K562 (cell line): ENCODE results near the gene NDUFA5. TPM values are rescaled to one million over a fixed set of nuclear protein-coding genes. Genes with fewer than 3 reads are reported as not detected.

Experiments
- CEBPG ChIP-seq, 3 experiments: fragments of 200-800 bp in 1 of 3; sonication (Bioruptor generic) in 1 of 3; sonication (generic) in 1 of 3; formaldehyde crosslinking in 1 of 3; IDR thresholded peaks in 2 of 3; conservative IDR thresholded peaks in 1 of 3; 2 replicates each; pipeline versions ENCODE4 v1.6.1 to v1.8.0; 2016 to 2022; ENCODE audit warnings: missing compliant biosample characterization in 2 of 3, missing genetic modification characterization in 2 of 3, mild to moderate bottlenecking in 1 of 3, missing genetic modification reagents in 1 of 3
- CEBPZ ChIP-seq: fragments of 150-350 bp; IDR thresholded peaks from 2 replicates; pipeline ENCODE4 v1.6.1; 2014; ENCODE audit warnings: low read depth, mild to moderate bottlenecking, low read length, borderline replicate concordance
- CTCFL ChIP-seq: IDR thresholded peaks from 2 replicates; pipeline ENCODE4 v1.6.1; 2011; ENCODE audit warnings: borderline replicate concordance, low read depth, mild to moderate bottlenecking, moderate library complexity, low read length; ENCODE audit not compliant: insufficient read depth, poor library complexity, severe bottlenecking
- ETV5 ChIP-seq: sonication (generic); formaldehyde crosslinking; IDR thresholded peaks from 2 replicates; pipeline ENCODE4 v1.4.0; 2020; ENCODE audit warnings: low read depth, mild to moderate bottlenecking, missing genetic modification reagents
- KDM2B ChIP-seq: fragments of 250-450 bp; sonication (Bioruptor Pico); IDR thresholded peaks from 2 replicates; pipeline ENCODE4 v1.8.0; 2021; ENCODE audit warnings: mild to moderate bottlenecking, moderate library complexity
- PTTG1 ChIP-seq: fragments of 450-650 bp; IDR thresholded peaks from 2 replicates; pipeline ENCODE4 v1.6.1; 2016; ENCODE audit warnings: low read depth, mild to moderate bottlenecking, missing genetic modification characterization, missing compliant biosample characterization
- SIN3B ChIP-seq: fragments of 450-650 bp; IDR thresholded peaks from 2 replicates; pipeline ENCODE4 v1.6.1; 2017; ENCODE audit warnings: low read depth, mild to moderate bottlenecking, moderate library complexity
- STAT5A ChIP-seq: IDR thresholded peaks from 2 replicates; pipeline ENCODE4 v1.6.1; 2012; ENCODE audit warnings: low read length, inconsistent platforms, borderline replicate concordance
- ZNF140 ChIP-seq: fragments of 250-450 bp; sonication (Bioruptor Pico); IDR thresholded peaks from 2 replicates; pipeline ENCODE4 v1.8.0; 2021; ENCODE audit warnings: moderate library complexity, mild to moderate bottlenecking, inconsistent platforms
- ZNF143 ChIP-seq: sonication (generic); formaldehyde crosslinking; IDR thresholded peaks from 2 replicates; pipeline ENCODE4 v1.9.0; 2022; ENCODE audit warnings: mild to moderate bottlenecking, missing genetic modification reagents
- ZNF778 ChIP-seq: fragments of 450-650 bp; formaldehyde crosslinking; IDR thresholded peaks from 2 replicates; pipeline ENCODE4 v1.4.0; 2020; ENCODE audit warnings: mild to moderate bottlenecking, moderate library complexity
- polyA plus RNA-seq, 8 experiments: library from polyadenylated mRNA; depleted of rRNA in 4 of 8; stranded (reverse) in 5 of 8; unstranded in 3 of 8; fragments of >200 nt; fragmentation: Nextera tagmentation in 2 of 8; fragmentation: Illumina TruSeq in 1 of 8; extraction: Ambion mirVana in 2 of 8; extraction: Trizol in 1 of 8; gene quantifications; 2 replicates each; pipeline versions ENCODE4 v1.2.1 to v1.2.3, GENCODE V29; 2011 to 2014; ENCODE audit warnings: inconsistent platforms in 1 of 8, missing spikeins in 1 of 8
- total RNA-seq, 7 experiments: library from RNA; depleted of rRNA in 6 of 7; stranded (reverse); fragments of >200 nt in 6 of 7; fragmentation: Illumina TruSeq in 2 of 7; extraction: Trizol in 2 of 7; gene quantifications; 2 replicates each; pipeline versions ENCODE4 v1.2.1 to v1.2.3, GENCODE V29; 2011 to 2021; ENCODE audit warnings: low replicate concordance in 1 of 7
- TF ChIP-seq, protein P1 (sequence below): fragments of 250-450 bp; sonication (Bioruptor Pico); IDR thresholded peaks from 2 replicates; pipeline ENCODE4 v1.5.0; 2020; ENCODE audit warnings: mild to moderate bottlenecking, borderline replicate concordance
- TF ChIP-seq, protein P2 (sequence below): fragments of 250-450 bp; sonication (Bioruptor Pico); IDR thresholded peaks from 2 replicates; pipeline ENCODE4 v1.5.0; 2021
- TF ChIP-seq, protein P3 (sequence below): fragments of 450-650 bp; IDR thresholded peaks from 2 replicates; pipeline ENCODE4 v1.7.0; 2016; ENCODE audit warnings: borderline replicate concordance

NDUFA5 gene
- total and polyA plus RNA-seq, 9 of the 15 experiments (the other 6 are each of a cell fraction or from before 2014, with no cell fraction given): 155 to 677 (median 269) TPM

DNA sequence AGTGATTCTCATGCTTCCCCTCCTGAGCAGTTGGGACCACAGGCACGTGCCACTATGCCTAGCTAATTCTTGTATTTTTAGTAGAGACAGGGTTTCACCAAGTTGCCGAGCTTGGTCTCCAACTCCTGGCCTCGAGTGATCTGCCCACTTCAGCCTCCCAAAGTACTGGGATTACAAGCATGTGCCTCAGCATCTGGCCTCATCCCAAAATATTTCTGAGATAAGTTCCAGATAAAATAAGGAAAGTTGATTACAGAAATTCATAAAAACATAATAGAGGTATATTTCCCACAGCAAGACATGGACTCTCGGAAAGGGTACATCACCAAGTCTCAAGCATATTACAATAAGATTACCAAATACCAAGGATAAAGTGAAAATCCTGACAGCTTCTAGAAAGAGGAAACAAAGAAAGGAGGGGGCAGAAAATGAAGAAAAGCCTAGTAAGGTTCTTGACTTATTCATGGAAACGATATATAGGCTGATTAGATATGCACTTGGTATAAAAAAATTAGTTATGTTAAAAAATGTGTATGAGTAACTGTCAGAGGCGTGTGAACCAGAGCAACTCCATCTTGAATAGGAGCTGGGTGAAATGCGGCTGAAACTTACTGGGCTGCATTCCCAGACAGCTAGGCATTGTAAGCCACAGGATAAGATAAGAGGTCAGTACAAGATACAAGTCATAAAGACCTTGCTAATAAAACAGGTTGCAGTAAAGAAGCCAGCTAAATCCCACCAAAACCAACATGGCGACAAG lies 58.2 kb downstream of the NDUFA5 start (continued):
- TF ChIP-seq CTCFL (no peak), CEBPG (CRISPR knock-in tag; IDR thresholded peaks at IDR 0.05) (no peak), CEBPG (tag; conservative IDR thresholded peaks at IDR 0.05 in 1 of 2, IDR thresholded peaks at IDR 0.05 in 1 of 2) (peak in 1 of 2 experiments; percentile 5; a peak in 1 of 4 replicates), ZNF778 (no peak), ZNF140 (CRISPR knock-in tag) (peak; percentile 78; the same call in 1 of the 2 replicates), SIN3B (no peak), ZNF143 (CRISPR knock-in tag) (no peak), PTTG1 (tag) (peak; percentile 94), ETV5 (CRISPR knock-in tag) (no peak), STAT5A (no peak), CEBPZ (no peak), KDM2B (CRISPR knock-in tag) (no peak; the same call in 1 of the 2 replicates)
- TF ChIP-seq, protein P1, sequence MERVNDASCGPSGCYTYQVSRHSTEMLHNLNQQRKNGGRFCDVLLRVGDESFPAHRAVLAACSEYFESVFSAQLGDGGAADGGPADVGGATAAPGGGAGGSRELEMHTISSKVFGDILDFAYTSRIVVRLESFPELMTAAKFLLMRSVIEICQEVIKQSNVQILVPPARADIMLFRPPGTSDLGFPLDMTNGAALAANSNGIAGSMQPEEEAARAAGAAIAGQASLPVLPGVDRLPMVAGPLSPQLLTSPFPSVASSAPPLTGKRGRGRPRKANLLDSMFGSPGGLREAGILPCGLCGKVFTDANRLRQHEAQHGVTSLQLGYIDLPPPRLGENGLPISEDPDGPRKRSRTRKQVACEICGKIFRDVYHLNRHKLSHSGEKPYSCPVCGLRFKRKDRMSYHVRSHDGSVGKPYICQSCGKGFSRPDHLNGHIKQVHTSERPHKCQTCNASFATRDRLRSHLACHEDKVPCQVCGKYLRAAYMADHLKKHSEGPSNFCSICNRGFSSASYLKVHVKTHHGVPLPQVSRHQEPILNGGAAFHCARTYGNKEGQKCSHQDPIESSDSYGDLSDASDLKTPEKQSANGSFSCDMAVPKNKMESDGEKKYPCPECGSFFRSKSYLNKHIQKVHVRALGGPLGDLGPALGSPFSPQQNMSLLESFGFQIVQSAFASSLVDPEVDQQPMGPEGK (CRISPR knock-in tag): peak; percentile 97
- TF ChIP-seq, protein P2, sequence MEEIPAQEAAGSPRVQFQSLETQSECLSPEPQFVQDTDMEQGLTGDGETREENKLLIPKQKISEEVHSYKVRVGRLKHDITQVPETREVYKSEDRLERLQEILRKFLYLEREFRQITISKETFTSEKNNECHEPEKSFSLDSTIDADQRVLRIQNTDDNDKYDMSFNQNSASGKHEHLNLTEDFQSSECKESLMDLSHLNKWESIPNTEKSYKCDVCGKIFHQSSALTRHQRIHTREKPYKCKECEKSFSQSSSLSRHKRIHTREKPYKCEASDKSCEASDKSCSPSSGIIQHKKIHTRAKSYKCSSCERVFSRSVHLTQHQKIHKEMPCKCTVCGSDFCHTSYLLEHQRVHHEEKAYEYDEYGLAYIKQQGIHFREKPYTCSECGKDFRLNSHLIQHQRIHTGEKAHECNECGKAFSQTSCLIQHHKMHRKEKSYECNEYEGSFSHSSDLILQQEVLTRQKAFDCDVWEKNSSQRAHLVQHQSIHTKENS: peak; percentile 91
- TF ChIP-seq, protein P3, sequence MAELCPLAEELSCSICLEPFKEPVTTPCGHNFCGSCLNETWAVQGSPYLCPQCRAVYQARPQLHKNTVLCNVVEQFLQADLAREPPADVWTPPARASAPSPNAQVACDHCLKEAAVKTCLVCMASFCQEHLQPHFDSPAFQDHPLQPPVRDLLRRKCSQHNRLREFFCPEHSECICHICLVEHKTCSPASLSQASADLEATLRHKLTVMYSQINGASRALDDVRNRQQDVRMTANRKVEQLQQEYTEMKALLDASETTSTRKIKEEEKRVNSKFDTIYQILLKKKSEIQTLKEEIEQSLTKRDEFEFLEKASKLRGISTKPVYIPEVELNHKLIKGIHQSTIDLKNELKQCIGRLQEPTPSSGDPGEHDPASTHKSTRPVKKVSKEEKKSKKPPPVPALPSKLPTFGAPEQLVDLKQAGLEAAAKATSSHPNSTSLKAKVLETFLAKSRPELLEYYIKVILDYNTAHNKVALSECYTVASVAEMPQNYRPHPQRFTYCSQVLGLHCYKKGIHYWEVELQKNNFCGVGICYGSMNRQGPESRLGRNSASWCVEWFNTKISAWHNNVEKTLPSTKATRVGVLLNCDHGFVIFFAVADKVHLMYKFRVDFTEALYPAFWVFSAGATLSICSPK: no peak
